Caki2 (cell line): Measurements from ENCODE around the gene HES5. TPM values are rescaled to one million over a fixed set of nuclear protein-coding genes. Genes with fewer than 3 reads are reported as not detected.

ENCODE experiments used
- DNase-seq: peaks from one replicate; pipeline ENCODE4 v3.0.0-alpha.2; 2015; ENCODE audit warnings: low read depth
- in situ Hi-C: cut with HindIII; loops from 2 replicates; pipeline ENCODE4 v1.10.0; 2016; ENCODE audit warnings: low sequenced_read_pairs, low pct_unique_long_range_greater_than_20kb, mixed read lengths
- total RNA-seq: library from RNA; depleted of rRNA; stranded (reverse); fragments of >200 nt; shearing (Covaris generic); gene quantifications from 2 replicates; pipeline ENCODE4 v1.2.3, GENCODE V29; 2014; ENCODE audit warnings: low replicate concordance

HES5 gene
- total RNA-seq, 1 experiment from 2014 or later: not detected

GRCh38 chr1:2507744-2508155, 22.3 kb downstream of the HES5 start:
- in situ Hi-C loops: no loop called here
- no peak for DNase-seq

- no peak for DNase-seq
- in situ Hi-C loops: no loop called here
These were observed 23.0 kb downstream of the HES5 start for GRCh38 chr1:2506901-2507565.

DNA sequence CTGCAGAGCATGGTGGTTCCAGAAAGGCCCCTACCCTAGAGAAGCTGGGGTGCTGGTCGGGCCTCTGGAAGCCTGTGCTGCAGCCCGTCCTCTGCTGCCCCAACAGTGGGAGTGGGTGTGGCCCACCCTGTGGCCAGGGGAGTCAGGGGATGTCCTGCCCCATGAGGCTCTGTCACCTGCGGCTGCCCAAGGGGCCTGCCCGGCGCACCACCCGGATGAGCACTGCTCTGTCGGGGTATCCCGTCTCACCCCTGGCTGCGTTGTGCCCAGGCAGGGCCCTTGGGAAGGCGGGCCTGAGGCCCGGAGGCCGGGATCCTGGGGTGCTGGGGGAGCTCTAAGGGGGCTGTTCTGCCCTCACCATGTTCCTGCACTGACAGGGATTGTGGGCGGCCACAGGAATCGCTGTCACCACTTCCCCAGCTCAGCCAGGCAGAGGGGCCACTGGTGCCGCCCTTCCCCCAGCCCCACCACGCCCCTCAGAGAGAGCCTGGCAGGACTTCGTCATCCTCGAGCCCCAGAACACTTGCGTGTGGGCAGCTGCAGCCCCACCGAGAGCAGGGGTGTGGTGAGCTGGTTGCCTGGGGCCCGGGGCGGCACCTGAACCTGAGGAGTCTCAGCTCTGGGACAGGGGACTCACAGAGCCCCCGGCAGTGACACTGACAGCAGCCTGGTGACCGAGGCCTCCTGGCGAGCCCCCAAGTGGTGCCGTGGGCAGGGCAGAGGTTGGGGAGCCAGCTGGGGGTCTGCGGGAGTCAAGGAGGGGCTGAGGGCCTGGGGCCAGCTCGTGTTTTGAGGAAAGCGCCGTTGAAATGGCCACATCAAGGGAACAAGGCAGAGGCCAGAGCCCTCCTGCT, 23.8 kb downstream of the HES5 start:
- in situ Hi-C loops: no loop called here
- DNase-seq: no peak

DNA sequence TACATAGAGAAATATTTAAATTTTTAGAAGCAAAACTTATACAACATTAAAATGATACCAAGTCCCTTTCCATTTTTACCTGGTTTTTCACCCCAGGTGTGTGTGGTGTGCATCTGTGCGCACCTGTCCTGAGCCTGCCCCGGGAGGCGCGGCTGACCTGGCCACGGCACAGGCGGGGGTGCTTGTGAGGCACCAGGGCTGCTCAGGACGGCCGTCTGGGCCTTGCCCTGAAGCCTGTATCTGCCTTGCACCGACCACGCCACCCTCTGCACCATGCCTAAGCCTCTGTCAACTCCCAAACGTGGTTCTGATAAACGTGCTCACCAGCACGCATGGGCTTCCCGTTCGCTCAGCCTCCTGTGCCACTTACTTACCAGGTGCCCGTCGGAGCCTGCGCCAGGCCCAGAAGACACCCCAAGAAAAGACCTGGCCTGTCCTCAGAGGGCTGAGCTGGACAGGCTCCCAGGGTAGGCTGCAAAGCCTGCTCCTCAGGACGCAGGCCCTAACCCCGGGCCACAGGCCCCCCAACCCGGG, 24.5 kb downstream of the HES5 start:
- DNase-seq: no peak
- in situ Hi-C loops: no loop called here

GRCh38 chr1:2504949-2505272, 25.2 kb downstream of the HES5 start:
- no peak for DNase-seq
- in situ Hi-C loops: no loop called here

- in situ Hi-C loops: no loop called here
- DNase-seq: no peak
These were observed 25.7 kb downstream of the HES5 start for GRCh38 chr1:2504225-2504948.

DNA sequence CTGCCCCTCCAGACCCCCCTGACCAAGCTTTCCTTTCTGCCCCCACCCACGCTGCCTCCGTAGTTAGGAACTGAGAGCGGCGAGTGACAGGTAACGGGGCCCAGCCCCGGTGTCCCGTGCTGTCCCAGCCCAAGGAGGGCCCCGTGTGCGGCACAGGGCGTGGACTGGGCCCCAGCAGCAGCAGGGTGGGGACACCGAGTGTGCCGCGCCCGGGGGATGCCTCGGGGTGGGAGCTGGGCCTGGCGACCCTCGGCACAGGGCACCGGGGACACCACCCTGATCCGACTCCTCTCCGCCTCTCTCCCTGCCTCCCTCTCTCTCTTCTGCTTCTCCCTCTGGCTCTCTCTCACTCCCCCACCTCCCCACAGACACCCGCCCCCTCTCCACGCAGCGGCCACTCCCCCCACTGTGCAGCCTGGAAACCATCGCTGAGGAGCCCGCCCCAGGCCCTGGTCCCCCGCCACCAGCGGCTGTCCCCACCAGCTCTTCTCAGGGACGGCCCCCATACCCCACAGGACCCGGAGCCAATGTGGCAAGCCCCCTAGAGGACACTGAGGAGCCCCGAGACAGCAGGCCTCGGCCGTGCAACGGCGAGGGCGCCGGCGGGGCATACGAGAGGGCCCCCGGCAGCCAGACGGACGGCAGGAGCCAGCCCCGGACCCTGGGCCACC, 26.4 kb downstream of the HES5 start:
- DNase-seq: no peak
- in situ Hi-C loops: no loop called here

GRCh38 chr1:2502661-2503553, 27.2 kb downstream of the HES5 start:
- DNase-seq: no peak
- in situ Hi-C loops: no loop called here

DNA sequence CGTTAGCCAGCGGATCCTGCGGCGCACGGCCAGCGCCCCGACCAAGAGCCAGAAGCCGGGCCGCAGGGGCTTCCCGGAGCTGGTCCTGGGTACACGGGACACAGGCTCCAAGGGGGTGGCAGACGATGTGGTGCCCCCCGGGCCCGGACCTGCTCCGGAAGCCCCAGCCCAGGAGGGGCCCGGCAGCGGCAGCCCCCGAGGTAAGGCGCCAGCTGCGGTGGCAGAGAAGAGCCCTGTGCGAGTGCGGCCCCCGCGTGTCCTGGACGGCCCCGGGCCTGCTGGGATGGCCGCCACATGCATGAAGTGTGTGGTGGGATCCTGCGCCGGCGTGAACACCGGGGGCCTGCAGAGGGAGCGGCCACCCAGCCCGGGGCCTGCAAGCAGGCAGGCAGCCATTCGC, 27.9 kb downstream of the HES5 start:
- in situ Hi-C loops: no loop called here
- no peak for DNase-seq

DNA sequence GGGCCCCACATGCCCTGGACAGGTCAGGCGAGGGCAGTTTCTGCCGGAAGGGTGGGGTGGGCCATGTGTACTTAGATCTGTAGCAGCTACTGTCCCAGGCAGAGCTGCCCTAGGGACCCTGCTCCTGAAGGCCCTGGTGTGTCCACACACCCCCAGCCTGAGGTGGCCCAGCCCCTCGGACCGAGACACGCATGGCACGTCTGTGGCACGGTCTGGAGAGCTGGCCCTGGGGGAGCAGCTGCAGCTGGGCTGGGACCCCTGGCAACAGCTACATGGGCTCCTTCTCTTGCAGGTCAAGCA, 28.3 kb downstream of the HES5 start:
- DNase-seq: no peak
- in situ Hi-C loops: no loop called here

GRCh38 chr1:2501041-2501819, 28.8 kb downstream of the HES5 start:
- in situ Hi-C loops: no loop called here
- no peak for DNase-seq

GRCh38 chr1:2499986-2500596, 30.0 kb downstream of the HES5 start:
- no peak for DNase-seq
- in situ Hi-C loops: no loop called here

GRCh38 chr1:2499260-2499659, 30.8 kb downstream of the HES5 start:
- DNase-seq: no peak

GRCh38 chr1:2498648-2499047, 31.4 kb downstream of the HES5 start:
- DNase-seq: no peak
- in situ Hi-C loops: no loop called here

More at GRCh38 chr1:2499260-2499659, 30.8 kb downstream of the HES5 start:
- in situ Hi-C loops: no loop called here

DNA sequence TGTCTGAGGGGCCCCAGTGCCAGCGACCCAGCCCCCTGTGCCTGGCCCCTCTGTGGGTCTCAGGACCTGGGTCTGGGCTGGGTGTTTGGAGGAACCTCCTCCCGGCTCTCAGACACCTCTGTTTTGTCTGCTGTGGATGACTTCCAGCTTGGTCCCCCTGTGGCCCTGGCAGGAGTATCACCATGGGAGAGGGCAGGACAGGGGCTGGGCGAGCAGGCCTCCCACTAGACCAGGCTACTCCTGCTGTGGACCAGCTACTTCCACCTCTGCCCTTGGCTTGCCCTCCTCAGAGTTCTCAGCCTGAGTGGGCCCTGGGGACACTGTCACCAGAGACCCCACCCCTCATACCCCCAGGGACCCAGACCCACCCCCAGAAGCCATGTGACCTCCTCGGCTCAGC, 32.2 kb downstream of the HES5 start:
- DNase-seq: no peak
- in situ Hi-C loops: no loop called here

- in situ Hi-C loops: no loop called here
- no peak for DNase-seq
These were observed 33.3 kb downstream of the HES5 start for GRCh38 chr1:2496746-2497145.
